ENCODE results near the gene IGSF5. TPM values are rescaled to one million over a fixed set of nuclear protein-coding genes. Genes with fewer than 3 reads are reported as not detected.

Gene IGSF5
- total and polyA plus RNA-seq, 4 donors = 0.06 to 0.11 (median 0.06) TPM; not detected in 1

- WGBS, 2 donors = 94% methylated on average over 7 of the region's 7 CpGs
- no peak overlapping the region for H3K27ac ChIP-seq (ENCODE audit: low read depth in 1 of 2, low read length in 1 of 2)
- no peak overlapping the region for H3K9ac ChIP-seq (ENCODE audit: insufficient read depth in 1 of 2, low read length in 2 of 2)
- TF ChIP-seq, protein P1, sequence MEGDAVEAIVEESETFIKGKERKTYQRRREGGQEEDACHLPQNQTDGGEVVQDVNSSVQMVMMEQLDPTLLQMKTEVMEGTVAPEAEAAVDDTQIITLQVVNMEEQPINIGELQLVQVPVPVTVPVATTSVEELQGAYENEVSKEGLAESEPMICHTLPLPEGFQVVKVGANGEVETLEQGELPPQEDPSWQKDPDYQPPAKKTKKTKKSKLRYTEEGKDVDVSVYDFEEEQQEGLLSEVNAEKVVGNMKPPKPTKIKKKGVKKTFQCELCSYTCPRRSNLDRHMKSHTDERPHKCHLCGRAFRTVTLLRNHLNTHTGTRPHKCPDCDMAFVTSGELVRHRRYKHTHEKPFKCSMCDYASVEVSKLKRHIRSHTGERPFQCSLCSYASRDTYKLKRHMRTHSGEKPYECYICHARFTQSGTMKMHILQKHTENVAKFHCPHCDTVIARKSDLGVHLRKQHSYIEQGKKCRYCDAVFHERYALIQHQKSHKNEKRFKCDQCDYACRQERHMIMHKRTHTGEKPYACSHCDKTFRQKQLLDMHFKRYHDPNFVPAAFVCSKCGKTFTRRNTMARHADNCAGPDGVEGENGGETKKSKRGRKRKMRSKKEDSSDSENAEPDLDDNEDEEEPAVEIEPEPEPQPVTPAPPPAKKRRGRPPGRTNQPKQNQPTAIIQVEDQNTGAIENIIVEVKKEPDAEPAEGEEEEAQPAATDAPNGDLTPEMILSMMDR (IDR thresholded peaks at IDR 0.05; ENCODE audit: control extremely low read depth, extremely low read depth) = no peak
- no peaks in the 10 kb centered on the region for H3K27me3 ChIP-seq (ENCODE audit: control insufficient read depth in 3 of 3, insufficient read depth in 3 of 3, low read length in 2 of 3)
- no peaks in the 10 kb centered on the region for H3K36me3 ChIP-seq (ENCODE audit: control insufficient read depth in 4 of 4, insufficient read depth in 4 of 4, low read length in 4 of 4)
- H3K4me3 ChIP-seq = no peak overlapping the region
- peaks cover 0 to 2% (median 0%) of the 10 kb centered on the region in 5 donors for H3K4me1 ChIP-seq (ENCODE audit: control insufficient read depth in 5 of 5, insufficient read depth in 5 of 5, low read length in 5 of 5)
- ATAC-seq (ENCODE audit: insufficient read depth, low FRiP score) = no peak
- no peaks in the 10 kb centered on the region for H3K9me3 ChIP-seq (ENCODE audit: control insufficient read depth in 4 of 4, insufficient read depth in 3 of 4, low read length in 3 of 4)
- DNase-seq = no peak
Observed at GRCh38 chr21:39799178-39799577, 54.2 kb downstream of the IGSF5 start.

GRCh38 chr21:39800311-39800710 is 55.3 kb downstream of the IGSF5 start:
- Histone ChIP-seq H3K36me3 (ENCODE audit: control insufficient read depth in 4 of 4, insufficient read depth in 4 of 4, low read length in 4 of 4) (no peaks in the 10 kb centered on the region), H3K9me3 (ENCODE audit: control insufficient read depth in 4 of 4, insufficient read depth in 3 of 4, low read length in 3 of 4) (no peaks in the 10 kb centered on the region), H3K9ac (ENCODE audit: insufficient read depth in 1 of 2, low read length in 2 of 2) (no peak overlapping the region), H3K4me1 (ENCODE audit: control insufficient read depth in 5 of 5, insufficient read depth in 5 of 5, low read length in 5 of 5) (peaks cover 0 to 2% (median 0%) of the 10 kb centered on the region in 5 donors), H3K27ac (ENCODE audit: low read depth in 1 of 2, low read length in 1 of 2) (no peak overlapping the region), H3K27me3 (ENCODE audit: control insufficient read depth in 3 of 3, insufficient read depth in 3 of 3, low read length in 2 of 3) (no peaks in the 10 kb centered on the region), H3K4me3 (no peak overlapping the region)
- WGBS, 2 donors = 69 to 80% methylated on average over 4 of the region's 4 CpGs
- DNase-seq = peak; percentile 28 to 84 (median 64)
- ATAC-seq (ENCODE audit: insufficient read depth, low FRiP score) = no peak
- TF ChIP-seq, protein P1 (IDR thresholded peaks at IDR 0.05; ENCODE audit: control extremely low read depth, extremely low read depth) = no peak

- Histone ChIP-seq H3K9ac (ENCODE audit: insufficient read depth in 1 of 2, low read length in 2 of 2) (no peak overlapping the region), H3K36me3 (ENCODE audit: control insufficient read depth in 4 of 4, insufficient read depth in 4 of 4, low read length in 4 of 4) (no peaks in the 10 kb centered on the region), H3K9me3 (ENCODE audit: control insufficient read depth in 4 of 4, insufficient read depth in 3 of 4, low read length in 3 of 4) (peaks cover 0 to 1% (median 0%) of the 10 kb centered on the region in 4 donors), H3K4me3 (no peak overlapping the region), H3K27ac (ENCODE audit: low read depth in 1 of 2, low read length in 1 of 2) (no peak overlapping the region), H3K4me1 (ENCODE audit: control insufficient read depth in 5 of 5, insufficient read depth in 5 of 5, low read length in 5 of 5) (peaks cover 0 to 2% (median 0%) of the 10 kb centered on the region in 5 donors), H3K27me3 (ENCODE audit: control insufficient read depth in 3 of 3, insufficient read depth in 3 of 3, low read length in 2 of 3) (no peaks in the 10 kb centered on the region)
- WGBS, 2 donors = 93 to 95% methylated on average over 2 of the region's 2 CpGs
- no peak for ATAC-seq (ENCODE audit: insufficient read depth, low FRiP score)
- TF ChIP-seq, protein P1 (IDR thresholded peaks at IDR 0.05; ENCODE audit: control extremely low read depth, extremely low read depth) = no peak
- DNase-seq = no peak
Observed at GRCh38 chr21:39802217-39802616, 57.2 kb downstream of the IGSF5 start.

DNA sequence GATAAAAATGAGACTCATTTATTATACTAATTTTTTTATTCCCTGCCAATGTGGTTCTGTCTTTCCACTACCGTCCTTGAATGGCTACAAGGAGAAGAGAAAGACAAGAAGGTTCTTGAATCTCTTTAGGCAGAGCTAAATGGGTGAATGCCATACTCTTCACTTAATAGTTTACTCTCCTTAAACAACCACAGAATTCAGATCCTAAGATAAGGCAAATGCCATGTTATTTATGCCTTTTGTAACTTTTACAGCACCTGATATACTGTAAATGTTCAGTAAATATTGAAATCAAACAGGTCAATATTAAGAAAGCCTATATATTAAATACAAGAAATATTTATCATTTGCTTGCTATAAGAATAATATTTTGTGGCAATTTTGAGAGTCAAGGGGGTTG is 58.4 kb downstream of the IGSF5 start:
- no peaks in the 10 kb centered on the region for H3K36me3 ChIP-seq (ENCODE audit: control insufficient read depth in 4 of 4, insufficient read depth in 4 of 4, low read length in 4 of 4)
- ATAC-seq (ENCODE audit: insufficient read depth, low FRiP score) = no peak
- no peak for DNase-seq
- TF ChIP-seq, protein P1 (IDR thresholded peaks at IDR 0.05; ENCODE audit: control extremely low read depth, extremely low read depth) = no peak
- no peak overlapping the region for H3K9ac ChIP-seq (ENCODE audit: insufficient read depth in 1 of 2, low read length in 2 of 2)
- 89 to 92% methylated on average over 1 of the region's 1 CpG for WGBS, 2 donors
- H3K27ac ChIP-seq (ENCODE audit: low read depth in 1 of 2, low read length in 1 of 2) = no peak overlapping the region
- no peak overlapping the region for H3K4me3 ChIP-seq
- peaks cover 0 to 2% (median 0%) of the 10 kb centered on the region in 4 donors for H3K9me3 ChIP-seq (ENCODE audit: control insufficient read depth in 4 of 4, insufficient read depth in 3 of 4, low read length in 3 of 4)
- H3K4me1 ChIP-seq (ENCODE audit: control insufficient read depth in 5 of 5, insufficient read depth in 5 of 5, low read length in 5 of 5) = peaks cover 0 to 2% (median 0%) of the 10 kb centered on the region in 5 donors
- no peaks in the 10 kb centered on the region for H3K27me3 ChIP-seq (ENCODE audit: control insufficient read depth in 3 of 3, insufficient read depth in 3 of 3, low read length in 2 of 3)
